GM10847 (cell line): ENCODE measurements around the gene TMEM270.

Source experiments
- POLR2A ChIP-seq: IDR thresholded peaks from 2 replicates; pipeline ENCODE4 v1.6.1; 2011; ENCODE audit not compliant: insufficient read length; ENCODE audit errors: extremely low read depth

Gene TMEM270

GRCh38 chr7:73860859-73861258 lies at the start of gene TMEM270:
TMEM270 (plus strand) TSS chr7:73861159; CDS start chr7:73861195, 36 bp downstream.
- TF ChIP-seq POLR2A, result no peak

DNA sequence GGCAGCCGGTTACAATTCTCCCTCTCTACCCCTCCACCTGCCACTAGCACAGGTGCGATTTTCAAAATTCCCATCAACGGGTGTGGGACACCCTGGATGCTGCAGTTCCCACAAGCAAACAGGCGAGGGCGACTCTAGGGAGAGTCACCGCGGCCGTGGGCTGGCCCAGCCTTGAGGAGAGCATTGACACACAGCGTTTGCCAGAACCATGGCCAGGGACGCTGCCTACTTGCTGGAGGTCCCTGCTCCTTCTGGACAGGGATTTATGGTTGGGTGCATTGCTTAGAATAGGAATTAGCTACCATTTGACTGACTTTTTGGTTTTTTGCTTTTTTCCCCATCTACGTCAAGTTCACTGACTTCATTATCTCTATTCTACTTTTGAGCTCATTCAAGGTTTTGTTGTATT lies 49.2 kb upstream of the TMEM270 start:
- no peak for TF ChIP-seq POLR2A

DNA sequence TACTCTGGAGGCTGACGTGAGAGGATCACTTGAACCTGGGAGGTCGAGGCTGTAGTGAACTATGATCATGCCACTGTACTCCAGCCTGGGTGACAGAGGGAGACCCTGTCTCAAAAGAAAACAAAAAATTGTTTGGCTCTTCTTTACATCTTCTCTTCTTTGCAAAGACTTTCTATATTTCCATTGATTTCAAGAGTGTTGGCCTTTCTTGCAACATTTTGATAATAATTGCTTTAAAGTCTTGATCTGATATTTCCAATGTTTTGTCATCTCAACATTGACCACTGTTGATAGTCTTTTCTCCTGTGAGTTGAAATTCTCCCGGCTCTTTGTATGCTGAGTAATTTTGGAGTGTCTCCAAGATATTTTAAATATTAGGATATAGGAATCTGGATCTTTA lies 48.0 kb upstream of the TMEM270 start:
- TF ChIP-seq POLR2A, result no peak

DNA sequence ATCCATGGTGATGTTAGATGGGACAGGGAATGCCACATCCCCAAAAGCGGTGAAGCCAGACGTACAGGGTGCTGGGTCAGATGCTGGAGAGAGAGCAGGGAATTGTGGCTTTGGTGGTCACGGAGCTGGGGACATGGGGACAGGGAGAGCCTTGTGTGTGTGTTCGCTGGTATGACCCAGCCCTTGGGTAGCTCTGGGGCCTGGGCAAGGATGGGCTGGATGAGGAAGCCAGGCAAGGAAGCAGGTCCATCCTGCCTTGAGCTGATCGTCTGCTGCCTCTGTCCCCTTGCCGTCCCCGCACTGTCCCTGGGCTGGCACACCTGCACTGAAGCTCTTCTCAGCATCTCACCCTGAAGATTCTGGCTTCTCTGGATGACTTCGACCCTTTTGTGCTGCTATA lies 45.5 kb upstream of the TMEM270 start:
- no peak for TF ChIP-seq POLR2A

DNA sequence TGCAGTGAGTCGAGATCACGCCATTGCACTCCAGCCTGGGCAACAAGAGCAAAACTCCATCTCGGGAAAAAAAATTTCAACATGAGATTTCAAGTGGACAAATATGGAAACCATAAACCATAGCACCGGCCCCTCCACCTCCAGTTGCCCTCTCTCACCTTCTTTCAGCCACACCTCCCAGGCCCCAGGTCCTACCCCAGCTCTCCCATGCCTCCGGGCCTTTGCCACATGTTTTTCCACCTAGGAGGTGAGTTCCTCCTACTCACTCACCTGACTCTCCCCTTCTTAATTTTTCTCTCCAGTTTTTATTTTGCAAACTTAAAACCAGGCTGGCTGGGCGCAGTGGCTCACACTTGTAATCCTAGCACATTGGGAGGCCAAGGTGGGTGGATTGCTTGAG lies 43.8 kb upstream of the TMEM270 start:
- TF ChIP-seq POLR2A, result no peak

- no peak for TF ChIP-seq POLR2A
Observed at GRCh38 chr7:73820013-73820412, 40.9 kb upstream of the TMEM270 start.

DNA sequence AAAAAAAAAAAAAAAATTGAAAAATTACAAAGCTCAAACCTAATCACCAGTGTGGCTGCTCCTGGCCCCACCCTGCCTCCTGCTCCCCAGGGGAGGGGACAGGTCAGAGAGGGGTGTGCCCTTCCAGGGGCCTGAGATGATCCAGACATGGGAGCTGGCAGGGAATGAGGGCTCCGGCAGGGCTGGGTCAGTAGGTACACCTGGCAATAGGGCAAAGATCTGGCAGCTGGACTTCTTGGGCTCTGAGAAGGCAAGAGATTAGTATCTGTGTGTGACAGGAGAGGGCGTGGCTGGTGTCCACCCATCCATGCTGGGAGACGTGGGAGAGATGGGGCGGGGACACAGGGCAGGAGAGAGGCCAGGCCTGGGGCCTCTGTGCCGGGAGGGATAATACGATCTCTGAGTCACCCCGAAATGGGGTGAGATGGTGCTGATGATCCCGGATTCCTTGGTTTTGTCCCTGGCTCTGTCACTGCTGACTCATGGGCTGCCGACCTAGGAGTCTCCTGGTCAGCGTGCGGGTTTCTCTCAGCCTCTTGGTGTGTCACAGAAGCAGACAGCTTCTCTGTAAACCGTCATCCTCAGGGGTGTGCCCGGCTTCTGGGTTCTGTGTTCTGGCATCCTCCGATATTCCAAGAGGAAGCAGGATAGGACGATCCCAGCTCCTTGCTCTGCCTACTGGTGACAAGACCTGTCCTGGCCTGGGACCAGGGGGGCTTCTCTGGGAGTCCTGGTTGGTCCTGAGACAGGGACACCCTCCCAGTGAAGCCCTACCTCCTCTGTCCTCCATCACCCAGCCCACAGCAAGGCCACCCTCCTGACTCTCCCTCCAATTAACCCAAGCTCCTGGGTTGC lies 38.4 kb upstream of the TMEM270 start:
- TF ChIP-seq POLR2A, result no peak

DNA sequence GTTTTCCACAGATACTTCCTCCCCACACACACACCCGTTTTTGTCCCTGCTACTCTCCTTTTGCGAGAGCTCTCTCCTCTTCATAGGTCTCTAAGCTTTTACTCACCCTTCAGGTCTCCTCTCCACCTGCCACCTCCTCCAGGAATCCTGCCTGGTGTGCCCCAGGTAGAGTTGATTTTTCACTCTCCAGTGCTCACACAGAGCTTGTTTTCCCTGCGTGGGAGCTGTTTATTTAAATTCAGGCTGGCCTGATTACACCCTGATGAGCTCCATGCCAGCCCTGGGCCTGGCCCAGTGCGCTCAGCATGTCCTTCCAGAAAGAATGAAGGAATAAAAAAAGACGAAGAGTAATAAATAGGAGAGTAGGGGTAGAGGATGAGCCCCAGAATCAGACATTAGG lies 37.7 kb upstream of the TMEM270 start:
- no peak for TF ChIP-seq POLR2A

GRCh38 chr7:73823873-73824592 lies 36.9 kb upstream of the TMEM270 start:
- TF ChIP-seq POLR2A, result no peak

- no peak for TF ChIP-seq POLR2A
Observed at GRCh38 chr7:73824986-73825385, 36.0 kb upstream of the TMEM270 start.

DNA sequence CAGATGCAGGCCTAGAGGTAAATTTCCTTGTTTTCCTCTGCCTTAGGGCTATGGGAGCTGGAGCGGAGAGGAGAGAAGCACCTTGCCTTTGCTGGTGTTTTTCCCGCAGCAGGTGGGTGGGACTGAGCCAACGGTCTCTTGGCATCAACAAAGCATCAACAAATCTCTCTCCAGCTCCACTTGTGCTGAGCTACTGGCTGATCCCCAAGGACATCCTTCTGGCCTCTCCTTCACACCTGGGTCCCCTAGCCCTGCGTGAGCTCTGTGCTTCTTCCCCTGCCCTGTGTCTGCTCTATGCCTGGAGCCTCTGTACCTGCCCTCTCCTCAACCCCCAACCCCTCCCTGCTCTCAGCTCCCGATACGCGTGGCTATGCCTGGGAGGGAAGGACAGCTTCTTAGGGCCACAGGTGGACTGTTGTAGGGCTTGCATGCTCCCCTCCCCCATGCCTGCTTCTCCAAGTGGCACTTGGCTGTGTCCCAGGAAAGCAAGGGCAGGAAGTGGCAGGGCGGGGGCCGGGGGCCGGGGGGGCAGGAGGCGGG lies 33.3 kb upstream of the TMEM270 start:
- no peak for TF ChIP-seq POLR2A

DNA sequence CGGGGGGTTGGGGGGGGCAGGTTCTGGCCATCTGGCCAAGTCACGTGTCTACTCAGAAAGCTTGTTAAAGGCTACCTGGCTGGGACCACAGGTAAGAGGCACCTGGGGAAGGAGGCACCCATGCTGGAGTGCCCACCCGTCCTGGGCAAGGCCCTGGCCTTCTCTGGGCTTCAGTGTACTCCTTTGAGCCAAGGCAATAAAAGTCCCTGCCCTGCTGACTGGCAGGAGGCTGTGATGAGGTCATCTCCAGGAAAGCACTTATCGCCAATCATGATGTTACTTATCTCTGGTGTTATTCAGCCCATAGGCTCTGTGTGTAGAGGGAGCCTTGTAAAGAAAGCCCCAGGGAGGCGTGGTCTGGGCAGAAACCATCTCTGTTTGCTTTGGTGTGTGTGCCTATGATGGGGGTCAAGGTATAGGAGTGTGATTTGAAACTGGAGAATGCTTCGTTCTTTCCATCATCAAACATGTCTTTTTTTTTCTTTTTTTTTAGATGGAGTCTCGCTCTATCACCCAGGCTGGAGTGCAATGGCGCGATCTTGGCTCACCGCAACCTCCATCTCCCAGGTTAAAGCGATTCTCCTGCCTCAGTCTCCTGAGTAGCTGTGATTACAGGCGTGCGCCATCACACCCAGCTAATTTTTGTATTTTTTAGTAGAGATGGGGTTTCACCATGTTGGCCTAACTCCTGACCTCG lies 32.7 kb upstream of the TMEM270 start:
- no peak for TF ChIP-seq POLR2A

- TF ChIP-seq POLR2A, result no peak
Observed at GRCh38 chr7:73828972-73829371, 32.0 kb upstream of the TMEM270 start.

- no peak for TF ChIP-seq POLR2A
Observed at GRCh38 chr7:73829505-73829904, 31.5 kb upstream of the TMEM270 start.

GRCh38 chr7:73829921-73830680 lies 30.9 kb upstream of the TMEM270 start:
- no peak for TF ChIP-seq POLR2A
